HepG2 (cell line): Measurements from ENCODE around the gene C5AR2. TPM values are rescaled to one million over a fixed set of nuclear protein-coding genes. Genes with fewer than 3 reads are reported as not detected.

Source experiments
- FOXP1 ChIP-seq, 2 experiments: fragments of 450-650 bp in 1 of 2; IDR thresholded peaks; 2 replicates each; pipeline ENCODE4 v1.6.1; 2017 to 2018; ENCODE audit warnings: antibody characterized with exemption in 1 of 2
- GTF3A ChIP-seq: sonication (generic); formaldehyde crosslinking; conservative IDR thresholded peaks from 2 replicates; pipeline ENCODE4 v1.4.0; 2020; ENCODE audit warnings: mild to moderate bottlenecking, missing genetic modification reagents
- KLF13 ChIP-seq: sonication (generic); formaldehyde crosslinking; IDR thresholded peaks from 2 replicates; pipeline ENCODE4 v1.4.0; 2020; ENCODE audit warnings: mild to moderate bottlenecking, missing genetic modification reagents
- MZF1 ChIP-seq: sonication (generic); formaldehyde crosslinking; IDR thresholded peaks from 2 replicates; pipeline ENCODE4 v1.8.1; 2023; ENCODE audit warnings: mild to moderate bottlenecking, missing genetic modification reagents, borderline replicate concordance
- NBN ChIP-seq: fragments of 450-650 bp; conservative IDR thresholded peaks from 2 replicates; pipeline ENCODE4 v1.6.1; 2017
- NCOA2 ChIP-seq: sonication (generic); formaldehyde crosslinking; IDR thresholded peaks from 2 replicates; pipeline ENCODE4 v1.8.0; 2022; ENCODE audit warnings: inconsistent platforms
- NR1H2 ChIP-seq: sonication (generic); formaldehyde crosslinking; IDR thresholded peaks from 2 replicates; pipeline ENCODE4 v1.8.1; 2022; ENCODE audit warnings: low read depth, missing genetic modification reagents, borderline replicate concordance
- TRIM24 ChIP-seq: sonication (generic); formaldehyde crosslinking; IDR thresholded peaks from 2 replicates; pipeline ENCODE4 v1.8.0; 2022; ENCODE audit warnings: mild to moderate bottlenecking, missing genetic modification reagents
- ZNF33A ChIP-seq: sonication (generic); formaldehyde crosslinking; IDR thresholded peaks from 2 replicates; pipeline ENCODE4 v1.5.1; 2020; ENCODE audit warnings: missing genetic modification reagents, mild to moderate bottlenecking, moderate library complexity, borderline replicate concordance
- ZNF34 ChIP-seq: sonication (generic); formaldehyde crosslinking; IDR thresholded peaks from 2 replicates; pipeline ENCODE4 v1.4.0; 2020; ENCODE audit warnings: mild to moderate bottlenecking, missing genetic modification reagents, borderline replicate concordance
- ZNF766 ChIP-seq: sonication (generic); formaldehyde crosslinking; IDR thresholded peaks from 2 replicates; pipeline ENCODE4 v1.5.0; 2020; ENCODE audit warnings: missing genetic modification reagents, borderline replicate concordance
- ZNF777 ChIP-seq: sonication (generic); formaldehyde crosslinking; IDR thresholded peaks from 2 replicates; pipeline ENCODE4 v1.4.0; 2020; ENCODE audit warnings: missing genetic modification reagents
- ZNF790 ChIP-seq: sonication (generic); formaldehyde crosslinking; IDR thresholded peaks from 2 replicates; pipeline ENCODE4 v1.8.0; 2022; ENCODE audit warnings: missing genetic modification reagents, mild to moderate bottlenecking, borderline replicate concordance
- ZNF841 ChIP-seq: sonication (generic); formaldehyde crosslinking; IDR thresholded peaks from 2 replicates; pipeline ENCODE4 v1.8.1; 2023; ENCODE audit warnings: missing genetic modification reagents, borderline replicate concordance
- ZNF883 ChIP-seq: sonication (generic); formaldehyde crosslinking; IDR thresholded peaks from 2 replicates; pipeline ENCODE4 v1.5.1; 2020; ENCODE audit warnings: mild to moderate bottlenecking, missing genetic modification reagents; ENCODE audit errors: not compliant biosample characterization
- polyA plus RNA-seq, 8 experiments: library from polyadenylated mRNA; depleted of rRNA in 3 of 8; stranded (reverse) in 7 of 8; unstranded in 1 of 8; fragments of >200 nt; fragmentation: Illumina TruSeq in 4 of 8; extraction: Trizol in 4 of 8; gene quantifications; 2 replicates each; pipeline versions ENCODE4 v1.2.1 to v1.2.3, GENCODE V29; 2011 to 2016; ENCODE audit warnings: low read depth in 4 of 8, missing spikeins in 1 of 8, mixed read lengths in 1 of 8; ENCODE audit not compliant: insufficient read depth in 1 of 8
- total RNA-seq, 5 experiments: library from RNA; depleted of rRNA; stranded (reverse); fragments of >200 nt; fragmentation: Illumina TruSeq; extraction: Trizol; gene quantifications; 2 replicates each; pipeline ENCODE4 v1.2.3, GENCODE V29; 2016; ENCODE audit warnings: low read depth in 1 of 5
- TF ChIP-seq, protein P1 (sequence below): sonication (generic); formaldehyde crosslinking; IDR thresholded peaks from 2 replicates; pipeline ENCODE4 v1.5.0; 2020; ENCODE audit warnings: mild to moderate bottlenecking, missing genetic modification reagents, borderline replicate concordance
- TF ChIP-seq, protein P2 (sequence below): sonication (generic); formaldehyde crosslinking; IDR thresholded peaks from 2 replicates; pipeline ENCODE4 v1.5.1; 2020; ENCODE audit warnings: mild to moderate bottlenecking, missing genetic modification reagents, moderate library complexity
- TF ChIP-seq, protein P3 (sequence below): sonication (generic); formaldehyde crosslinking; IDR thresholded peaks from 2 replicates; pipeline ENCODE4 v1.8.0; 2022; ENCODE audit warnings: missing genetic modification reagents, mild to moderate bottlenecking, inconsistent platforms, borderline replicate concordance
- TF ChIP-seq, protein P4 (sequence below): sonication (generic); formaldehyde crosslinking; IDR thresholded peaks from 2 replicates; pipeline ENCODE4 v1.4.0; 2020; ENCODE audit warnings: missing genetic modification reagents, mild to moderate bottlenecking, borderline replicate concordance
- TF ChIP-seq, protein P5 (sequence below): sonication (generic); formaldehyde crosslinking; IDR thresholded peaks from 2 replicates; pipeline ENCODE4 v1.9.0; 2021; ENCODE audit warnings: missing genetic modification reagents, mild to moderate bottlenecking, borderline replicate concordance

C5AR2 gene
- total and polyA plus RNA-seq, 2 of the 13 experiments (the other 11 are each of a cell fraction or from before 2014, with no cell fraction given): 0.09 to 0.24 TPM

DNA sequence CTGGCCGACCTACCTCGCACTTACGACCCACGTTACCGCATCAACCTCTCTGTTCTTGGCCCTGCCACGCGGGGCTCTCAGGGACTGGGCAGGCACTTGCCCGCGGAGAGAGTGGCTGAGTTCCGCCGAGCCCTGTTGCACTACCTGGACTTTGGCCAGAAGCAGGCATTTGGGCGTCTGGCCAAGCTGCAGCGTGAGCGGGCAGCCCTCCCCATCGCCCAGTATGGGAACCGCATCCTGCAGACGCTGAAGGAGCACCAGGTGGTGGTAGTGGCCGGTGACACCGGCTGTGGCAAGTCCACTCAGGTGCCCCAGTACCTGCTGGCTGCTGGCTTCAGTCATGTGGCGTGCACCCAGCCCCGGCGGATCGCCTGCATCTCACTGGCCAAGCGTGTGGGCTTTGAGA lies 21.3 kb downstream of the C5AR2 start (continued):
- TF ChIP-seq, protein P1, sequence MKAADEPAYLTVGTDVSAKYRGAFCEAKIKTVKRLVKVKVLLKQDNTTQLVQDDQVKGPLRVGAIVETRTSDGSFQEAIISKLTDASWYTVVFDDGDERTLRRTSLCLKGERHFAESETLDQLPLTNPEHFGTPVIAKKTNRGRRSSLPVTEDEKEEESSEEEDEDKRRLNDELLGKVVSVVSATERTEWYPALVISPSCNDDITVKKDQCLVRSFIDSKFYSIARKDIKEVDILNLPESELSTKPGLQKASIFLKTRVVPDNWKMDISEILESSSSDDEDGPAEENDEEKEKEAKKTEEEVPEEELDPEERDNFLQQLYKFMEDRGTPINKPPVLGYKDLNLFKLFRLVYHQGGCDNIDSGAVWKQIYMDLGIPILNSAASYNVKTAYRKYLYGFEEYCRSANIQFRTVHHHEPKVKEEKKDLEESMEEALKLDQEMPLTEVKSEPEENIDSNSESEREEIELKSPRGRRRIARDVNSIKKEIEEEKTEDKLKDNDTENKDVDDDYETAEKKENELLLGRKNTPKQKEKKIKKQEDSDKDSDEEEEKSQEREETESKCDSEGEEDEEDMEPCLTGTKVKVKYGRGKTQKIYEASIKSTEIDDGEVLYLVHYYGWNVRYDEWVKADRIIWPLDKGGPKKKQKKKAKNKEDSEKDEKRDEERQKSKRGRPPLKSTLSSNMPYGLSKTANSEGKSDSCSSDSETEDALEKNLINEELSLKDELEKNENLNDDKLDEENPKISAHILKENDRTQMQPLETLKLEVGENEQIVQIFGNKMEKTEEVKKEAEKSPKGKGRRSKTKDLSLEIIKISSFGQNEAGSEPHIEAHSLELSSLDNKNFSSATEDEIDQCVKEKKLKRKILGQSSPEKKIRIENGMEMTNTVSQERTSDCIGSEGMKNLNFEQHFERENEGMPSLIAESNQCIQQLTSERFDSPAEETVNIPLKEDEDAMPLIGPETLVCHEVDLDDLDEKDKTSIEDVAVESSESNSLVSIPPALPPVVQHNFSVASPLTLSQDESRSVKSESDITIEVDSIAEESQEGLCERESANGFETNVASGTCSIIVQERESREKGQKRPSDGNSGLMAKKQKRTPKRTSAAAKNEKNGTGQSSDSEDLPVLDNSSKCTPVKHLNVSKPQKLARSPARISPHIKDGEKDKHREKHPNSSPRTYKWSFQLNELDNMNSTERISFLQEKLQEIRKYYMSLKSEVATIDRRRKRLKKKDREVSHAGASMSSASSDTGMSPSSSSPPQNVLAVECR (CRISPR knock-in tag): peak; percentile 83; the same call in 1 of the 2 replicates
- TF ChIP-seq FOXP1 (IDR thresholded peaks at IDR 0.05) (no peak), FOXP1 (CRISPR knock-in tag; IDR thresholded peaks at IDR 0.05) (no peak), NBN (no peak), TRIM24 (CRISPR knock-in tag) (no peak; the same call in 1 of the 2 replicates), ZNF841 (CRISPR knock-in tag) (no peak), ZNF34 (CRISPR knock-in tag) (no peak), ZNF790 (CRISPR knock-in tag) (no peak), KLF13 (CRISPR knock-in tag) (no peak), NCOA2 (CRISPR knock-in tag) (peak; percentile 55), MZF1 (CRISPR knock-in tag) (no peak), ZNF33A (CRISPR knock-in tag) (no peak), NR1H2 (CRISPR knock-in tag) (no peak), GTF3A (CRISPR knock-in tag) (no peak), ZNF777 (CRISPR knock-in tag) (no peak), ZNF883 (no peak), ZNF766 (no peak)
- TF ChIP-seq, protein P2, sequence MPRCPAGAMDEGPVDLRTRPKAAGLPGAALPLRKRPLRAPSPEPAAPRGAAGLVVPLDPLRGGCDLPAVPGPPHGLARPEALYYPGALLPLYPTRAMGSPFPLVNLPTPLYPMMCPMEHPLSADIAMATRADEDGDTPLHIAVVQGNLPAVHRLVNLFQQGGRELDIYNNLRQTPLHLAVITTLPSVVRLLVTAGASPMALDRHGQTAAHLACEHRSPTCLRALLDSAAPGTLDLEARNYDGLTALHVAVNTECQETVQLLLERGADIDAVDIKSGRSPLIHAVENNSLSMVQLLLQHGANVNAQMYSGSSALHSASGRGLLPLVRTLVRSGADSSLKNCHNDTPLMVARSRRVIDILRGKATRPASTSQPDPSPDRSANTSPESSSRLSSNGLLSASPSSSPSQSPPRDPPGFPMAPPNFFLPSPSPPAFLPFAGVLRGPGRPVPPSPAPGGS: no peak
- TF ChIP-seq, protein P3, sequence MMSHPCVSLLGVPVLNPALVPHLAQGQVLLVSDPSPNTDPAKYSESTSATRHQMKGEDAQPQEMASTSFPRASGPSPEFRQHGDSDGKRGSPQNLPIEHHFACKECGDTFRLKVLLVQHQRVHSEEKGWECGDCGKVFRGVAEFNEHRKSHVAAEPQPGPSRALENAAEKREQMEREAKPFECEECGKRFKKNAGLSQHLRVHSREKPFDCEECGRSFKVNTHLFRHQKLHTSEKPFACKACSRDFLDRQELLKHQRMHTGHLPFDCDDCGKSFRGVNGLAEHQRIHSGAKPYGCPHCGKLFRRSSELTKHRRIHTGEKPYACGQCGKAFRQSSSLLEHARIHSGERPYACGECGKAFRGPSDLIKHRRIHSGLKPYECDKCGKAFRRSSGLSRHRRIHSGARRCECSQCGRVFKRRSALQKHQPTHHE (CRISPR knock-in tag): no peak
- TF ChIP-seq, protein P4, sequence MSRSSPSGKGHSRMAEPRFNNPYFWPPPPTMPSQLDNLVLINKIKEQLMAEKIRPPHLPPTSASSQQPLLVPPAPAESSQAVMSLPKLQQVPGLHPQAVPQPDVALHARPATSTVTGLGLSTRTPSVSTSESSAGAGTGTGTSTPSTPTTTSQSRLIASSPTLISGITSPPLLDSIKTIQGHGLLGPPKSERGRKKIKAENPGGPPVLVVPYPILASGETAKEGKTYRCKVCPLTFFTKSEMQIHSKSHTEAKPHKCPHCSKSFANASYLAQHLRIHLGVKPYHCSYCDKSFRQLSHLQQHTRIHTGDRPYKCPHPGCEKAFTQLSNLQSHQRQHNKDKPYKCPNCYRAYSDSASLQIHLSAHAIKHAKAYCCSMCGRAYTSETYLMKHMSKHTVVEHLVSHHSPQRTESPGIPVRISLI (CRISPR knock-in tag): no peak
- TF ChIP-seq, protein P5, sequence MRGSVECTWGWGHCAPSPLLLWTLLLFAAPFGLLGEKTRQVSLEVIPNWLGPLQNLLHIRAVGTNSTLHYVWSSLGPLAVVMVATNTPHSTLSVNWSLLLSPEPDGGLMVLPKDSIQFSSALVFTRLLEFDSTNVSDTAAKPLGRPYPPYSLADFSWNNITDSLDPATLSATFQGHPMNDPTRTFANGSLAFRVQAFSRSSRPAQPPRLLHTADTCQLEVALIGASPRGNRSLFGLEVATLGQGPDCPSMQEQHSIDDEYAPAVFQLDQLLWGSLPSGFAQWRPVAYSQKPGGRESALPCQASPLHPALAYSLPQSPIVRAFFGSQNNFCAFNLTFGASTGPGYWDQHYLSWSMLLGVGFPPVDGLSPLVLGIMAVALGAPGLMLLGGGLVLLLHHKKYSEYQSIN (CRISPR knock-in tag): no peak
